NCI-H2029 (cell line): ENCODE data around the gene CYSTM1.
"Not testable (repeated sequence)": the region's sequence is repeated elsewhere in the genome, so short reads cannot be mapped to it uniquely, and the experiment has no call there.

Experiments
- DNase-seq: peaks from one replicate; lab custom pipeline; 2025; lab: John Stamatoyannopoulos, UW

CYSTM1 gene

DNA sequence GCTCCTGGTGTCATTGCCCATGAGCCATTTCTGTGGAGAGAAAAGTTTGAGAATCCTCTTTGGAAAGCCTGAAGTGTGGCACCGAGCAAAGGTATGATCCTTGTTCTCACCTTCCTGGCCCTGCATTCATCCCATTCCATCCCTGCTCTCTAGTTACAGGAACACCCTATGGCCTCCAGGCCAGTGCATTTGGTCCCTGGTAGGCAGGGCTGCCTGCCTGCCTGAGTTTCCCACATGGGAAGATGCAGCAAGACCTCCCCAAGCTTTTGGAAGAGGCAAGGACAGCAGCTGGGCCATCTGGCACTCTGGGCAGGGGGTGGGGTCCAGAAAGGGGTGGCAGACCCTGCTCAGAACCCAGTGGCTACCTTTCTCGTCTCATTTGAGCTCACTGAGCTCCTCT is 24.8 kb upstream of the CYSTM1 start:
- no peak for DNase-seq

DNA sequence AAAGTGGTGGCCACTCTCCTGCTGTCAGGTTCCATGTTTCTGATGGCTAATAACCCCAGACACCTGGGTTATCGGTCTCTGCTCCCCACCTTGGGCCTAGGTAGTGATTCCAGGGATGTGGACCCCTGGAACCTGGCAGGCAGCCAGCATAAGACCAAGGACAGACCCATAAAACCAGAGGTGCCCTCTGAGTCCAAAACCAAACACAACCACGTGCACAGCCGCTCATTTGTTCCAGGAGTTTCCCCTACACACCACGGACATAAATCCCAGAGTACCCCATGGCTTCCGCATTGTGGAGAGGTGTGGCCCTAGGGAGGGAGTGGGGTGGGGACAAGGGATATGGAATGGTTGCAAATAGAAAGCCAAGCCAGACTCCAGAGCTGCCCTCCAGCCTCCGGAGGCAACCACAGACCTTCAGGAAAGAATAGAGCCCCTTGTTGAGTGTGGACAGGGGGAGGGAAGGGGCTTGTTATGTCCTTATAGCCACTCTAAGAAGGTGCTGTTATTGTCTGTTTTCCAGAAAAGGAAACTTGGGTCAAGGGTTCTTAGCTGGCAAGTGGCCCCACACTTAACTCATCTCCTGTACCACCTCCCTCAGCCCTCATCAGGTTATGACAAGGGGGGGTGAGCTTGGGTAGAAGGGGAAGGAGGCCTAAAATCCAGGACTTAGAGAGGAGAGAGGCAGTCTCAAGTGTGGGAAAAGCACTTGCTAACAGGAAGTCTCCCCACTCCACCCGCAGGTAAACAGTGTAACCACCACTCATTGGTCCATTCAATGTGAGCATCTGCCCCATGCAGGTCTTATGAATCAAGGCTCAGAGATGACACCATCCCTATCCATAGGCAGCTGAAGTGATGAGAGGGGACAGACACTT is 23.6 kb upstream of the CYSTM1 start:
- peak; percentile 93 for DNase-seq

DNA sequence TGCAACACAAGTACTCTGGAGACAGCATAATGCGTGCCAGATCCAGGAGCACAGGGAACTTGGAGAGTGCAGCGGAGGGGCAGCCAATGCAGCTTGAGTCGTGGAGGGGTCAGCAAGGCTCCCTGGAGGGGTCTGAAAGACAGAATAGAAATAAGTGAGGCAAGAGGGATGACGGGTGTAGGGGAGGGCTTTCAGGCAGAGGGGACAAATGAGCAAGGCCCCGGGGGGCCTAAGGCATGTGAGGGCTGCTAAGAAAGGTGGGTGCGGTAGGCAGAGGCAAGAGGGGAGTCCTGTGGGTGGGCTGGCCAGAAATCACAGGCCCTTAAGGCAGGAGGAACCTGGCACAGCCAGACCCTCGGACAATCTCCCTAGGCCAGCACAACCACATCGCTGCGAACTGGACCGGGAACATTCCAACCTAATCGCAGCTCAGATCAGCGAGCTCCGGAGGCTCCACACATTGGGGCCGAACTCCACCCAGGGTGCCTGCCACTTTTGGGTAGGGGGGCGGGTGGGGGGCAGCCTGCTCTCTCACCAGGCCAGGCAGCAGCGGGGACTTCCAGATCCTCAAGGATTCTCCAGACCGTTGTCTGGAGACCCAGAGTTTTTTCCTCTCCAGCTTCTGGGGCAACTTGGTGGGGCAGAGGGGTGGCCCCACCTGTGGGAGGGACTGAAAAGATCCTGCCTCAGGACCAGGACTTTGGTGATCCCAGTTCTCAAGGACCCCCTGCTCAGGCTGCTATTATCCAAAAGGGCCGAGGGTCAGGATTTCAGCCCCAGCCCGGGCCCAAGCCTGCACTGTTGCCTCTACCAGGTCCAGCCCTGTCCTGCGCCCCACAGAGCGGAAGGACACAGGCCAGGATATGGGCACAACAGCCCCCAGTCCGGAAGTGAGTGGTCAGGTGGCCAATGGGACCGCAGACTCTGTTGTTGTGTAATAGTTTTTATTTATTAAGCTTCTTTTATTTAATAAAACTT is 22.7 kb upstream of the CYSTM1 start:
- no peak for DNase-seq

DNA sequence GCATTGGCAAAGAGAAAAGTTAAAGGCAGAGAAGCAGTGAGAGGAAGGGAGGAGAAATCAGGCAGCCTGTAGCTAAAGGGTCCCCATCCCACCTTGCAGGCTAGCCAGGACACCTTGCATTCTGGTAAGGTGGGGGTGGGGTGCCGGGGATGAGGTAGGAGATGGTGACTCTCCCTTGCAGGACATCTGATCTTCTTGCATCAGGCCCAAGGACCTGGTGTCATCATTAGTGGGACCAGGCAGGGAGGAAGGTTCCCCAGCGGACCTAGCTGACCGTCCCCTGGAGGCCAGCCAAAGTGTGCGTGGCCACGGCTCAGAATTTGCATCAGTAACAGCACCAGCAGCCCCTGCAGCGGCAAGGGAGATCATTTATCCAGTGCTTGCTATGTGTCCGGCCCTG is 21.7 kb upstream of the CYSTM1 start:
- DNase-seq: no peak

DNA sequence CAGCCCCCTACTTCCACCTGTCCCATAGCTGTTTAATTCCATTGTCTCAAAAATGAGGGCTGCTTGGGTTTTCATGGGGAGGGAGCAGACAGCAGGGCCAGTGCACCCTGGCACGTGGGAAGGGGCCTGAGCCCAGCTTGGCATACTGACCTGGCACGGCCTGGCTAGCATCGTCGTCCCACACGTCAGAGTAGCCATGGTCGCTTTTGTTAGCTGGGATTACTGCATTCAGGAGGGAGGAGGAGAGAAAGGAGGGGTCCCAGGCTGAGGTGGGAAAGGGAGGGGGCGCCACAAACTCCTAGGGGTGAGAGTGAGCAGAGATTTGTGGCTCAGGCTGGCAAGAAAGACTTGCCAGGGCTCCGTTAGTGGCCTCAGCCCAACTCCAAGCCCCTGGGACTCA is 21.1 kb upstream of the CYSTM1 start:
- no peak for DNase-seq

DNA sequence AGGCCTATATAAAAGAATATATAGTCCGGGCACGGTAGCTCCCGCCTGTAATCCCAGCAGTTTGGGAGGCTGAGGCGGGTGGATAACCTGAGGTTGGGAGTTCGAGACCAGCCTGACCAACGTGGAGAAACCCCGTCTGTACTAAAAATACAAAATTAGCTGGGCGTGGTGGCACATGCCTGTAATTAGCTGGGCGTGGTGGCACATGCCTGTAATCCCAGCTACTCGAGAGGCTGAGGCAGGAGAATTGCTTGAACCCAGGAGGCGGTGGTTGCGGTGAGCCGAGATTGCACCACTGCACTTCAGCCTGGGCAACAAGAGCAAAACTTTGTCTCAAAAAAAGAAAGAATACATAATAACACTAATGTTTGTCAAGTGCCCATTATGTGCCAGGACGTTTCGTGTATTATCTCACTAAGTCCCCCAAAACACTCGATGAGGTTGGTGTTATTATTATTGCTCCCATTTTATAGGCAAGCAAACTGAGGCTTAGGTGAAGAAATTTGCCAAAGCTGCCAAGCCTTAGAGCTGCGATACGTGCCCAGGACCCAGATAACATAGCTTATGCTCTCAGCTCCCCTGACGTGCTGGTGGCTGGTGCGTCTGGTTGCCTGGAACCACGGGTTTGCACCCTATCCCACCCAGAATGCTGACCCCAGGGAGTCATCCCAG is 20.1 kb upstream of the CYSTM1 start:
- DNase-seq: not testable (repeated sequence)

DNA sequence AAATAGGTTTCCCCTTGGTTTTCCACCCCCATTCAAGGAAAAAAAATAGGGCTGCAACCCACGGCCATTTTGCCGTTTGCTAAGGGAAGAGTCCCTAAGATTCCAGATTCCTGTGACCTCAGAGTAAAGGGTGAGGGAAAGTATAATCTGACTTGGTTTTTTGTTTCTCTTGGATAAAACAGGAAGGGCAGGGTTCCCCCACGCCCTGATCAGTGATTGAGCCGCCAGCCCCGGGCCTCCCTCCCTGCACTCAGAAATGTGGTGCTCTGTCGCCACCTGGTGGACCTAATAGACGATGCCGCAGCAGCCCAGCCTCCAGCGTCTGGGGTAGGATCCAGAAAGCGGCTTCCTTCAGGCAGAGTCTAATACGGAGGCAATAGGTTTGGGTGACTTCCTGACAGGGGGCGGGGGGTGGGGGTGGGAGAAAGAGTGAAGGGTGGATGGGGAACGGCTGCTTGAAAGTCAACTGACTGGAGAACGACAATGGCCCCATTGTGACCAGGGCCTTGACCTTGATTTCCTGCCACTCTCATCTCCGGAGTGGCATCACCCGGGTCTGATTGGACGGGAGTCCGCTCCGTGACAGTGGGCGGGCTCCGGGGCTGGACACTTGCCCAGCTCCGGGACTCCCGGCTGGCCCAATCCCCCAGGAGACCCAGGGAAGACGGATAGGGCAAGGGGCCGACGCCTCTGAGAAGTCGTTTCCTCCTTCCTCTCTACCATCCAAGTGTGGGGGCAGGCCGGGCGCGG is 17.8 kb upstream of the CYSTM1 start:
- peak; percentile 73 for DNase-seq

DNA sequence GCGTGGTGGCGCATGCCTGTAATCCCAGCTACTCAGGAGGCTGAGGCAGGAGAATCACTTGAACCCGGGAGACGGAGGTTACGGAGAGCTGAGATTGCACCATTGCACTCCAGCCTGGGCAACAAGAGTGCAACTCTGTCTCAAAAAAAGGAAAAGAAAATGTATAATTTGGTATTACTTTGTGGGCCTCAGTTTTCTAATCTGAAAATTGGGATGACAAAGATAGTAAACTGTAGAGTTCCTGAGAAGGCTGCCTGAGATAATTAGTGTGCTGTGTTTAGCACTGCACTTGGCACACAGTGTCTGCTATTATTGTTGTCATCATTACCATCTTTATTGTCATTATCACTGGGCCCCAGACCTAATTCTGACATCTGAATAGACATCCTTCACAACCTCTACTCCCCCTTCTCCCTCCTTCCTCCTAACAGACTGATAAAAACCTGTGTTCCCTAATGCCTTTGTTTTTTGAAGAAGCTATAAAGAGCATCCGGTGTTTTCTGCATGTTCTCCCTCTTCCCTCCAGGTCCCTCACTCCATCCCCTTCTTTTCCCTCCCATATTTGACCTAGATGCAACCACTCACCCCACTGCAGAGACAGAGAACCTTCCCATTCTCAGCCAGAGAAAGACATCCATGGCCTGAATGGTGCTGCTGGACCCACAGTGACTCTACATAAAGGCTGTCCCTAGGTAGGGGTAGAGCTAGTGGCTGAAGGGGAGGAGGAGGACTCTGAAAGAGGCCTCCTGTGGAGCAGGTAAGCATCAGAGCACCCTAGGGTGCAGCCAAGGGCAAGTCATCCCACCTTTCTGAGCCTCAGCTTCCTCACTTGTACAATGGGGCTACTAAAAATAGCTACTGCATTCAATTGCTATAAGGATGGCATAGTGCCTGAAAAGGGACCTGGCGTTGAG is 15.7 kb upstream of the CYSTM1 start:
- DNase-seq: no peak

DNA sequence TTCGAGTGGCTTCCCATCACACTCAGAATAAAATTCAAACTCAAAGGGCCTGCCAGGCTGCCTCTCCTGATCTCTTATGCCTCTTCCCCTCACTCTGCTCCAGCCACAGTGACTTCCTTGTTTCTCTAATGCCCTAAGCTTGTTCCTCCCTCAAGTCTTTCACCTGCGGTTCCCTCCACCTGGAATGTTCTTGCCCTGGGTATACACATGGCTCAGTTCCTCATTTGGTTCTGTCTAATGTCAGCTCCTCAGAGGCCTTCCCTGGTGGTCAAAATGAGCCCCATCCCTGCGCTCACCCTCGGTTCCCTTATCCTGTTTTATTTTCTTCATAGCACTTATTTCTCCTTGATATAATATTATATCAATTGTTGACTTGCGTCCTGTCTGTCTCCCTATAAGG is 12.7 kb upstream of the CYSTM1 start:
- peak; percentile 7 for DNase-seq

DNA sequence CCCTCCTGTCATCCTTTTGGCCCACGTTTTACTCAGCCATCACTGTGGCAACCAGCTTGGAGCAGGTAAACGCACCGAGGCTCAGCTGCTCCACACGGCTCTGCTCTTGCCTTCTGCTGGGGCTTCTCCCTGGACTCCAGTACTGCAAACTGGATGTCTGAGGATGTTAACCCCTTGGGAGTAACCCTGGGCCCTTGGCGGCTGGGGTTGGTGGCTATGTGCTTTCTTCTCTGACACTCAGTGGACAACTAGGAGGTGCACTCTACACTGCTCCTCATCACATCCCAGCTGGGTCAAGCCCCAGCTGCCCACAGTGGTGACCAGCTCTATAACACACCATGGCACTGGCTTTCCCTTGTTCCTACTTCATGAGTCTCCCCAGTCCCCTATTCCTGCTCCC is 12.2 kb upstream of the CYSTM1 start:
- peak; percentile 51 for DNase-seq

DNA sequence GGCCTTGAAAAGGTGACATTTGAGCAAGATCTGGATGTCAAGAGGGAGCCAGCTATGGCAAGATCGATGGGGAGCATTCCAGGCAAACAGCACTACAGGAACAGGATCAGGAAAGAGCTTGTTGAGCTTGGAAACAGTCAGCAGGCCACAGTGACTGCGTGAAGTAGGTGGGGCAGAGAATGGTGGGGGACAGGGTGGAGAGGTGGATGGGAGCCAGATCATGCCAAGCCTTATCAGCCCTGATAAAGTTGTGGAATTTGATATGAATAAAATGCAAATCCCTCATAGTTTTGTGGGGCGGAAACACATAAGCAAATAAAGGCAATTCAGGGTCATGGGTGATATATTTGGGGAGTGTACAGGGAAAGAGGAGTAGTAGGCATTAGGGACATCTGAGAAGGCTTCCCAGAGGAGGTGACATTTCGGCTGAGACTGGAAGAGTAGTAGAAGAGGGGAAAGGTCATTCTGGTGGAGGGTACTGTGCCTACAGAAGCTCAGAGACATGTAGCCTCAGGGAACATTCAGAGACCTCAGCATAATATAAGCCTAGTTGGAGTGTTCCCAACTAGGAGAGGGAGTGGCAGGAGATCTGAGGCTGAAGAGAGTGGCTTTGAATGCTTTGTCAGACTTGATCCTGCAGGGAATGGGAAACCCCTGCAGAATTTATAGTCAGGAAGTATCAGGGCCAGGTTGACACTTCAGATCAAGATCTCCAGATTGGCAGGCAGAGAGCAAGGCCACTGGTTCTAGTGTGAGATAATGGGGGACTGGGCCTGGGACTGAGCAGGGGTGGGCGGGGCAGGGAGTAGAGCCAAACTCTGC is 9.7 kb upstream of the CYSTM1 start:
- peak; percentile 22 for DNase-seq

DNA sequence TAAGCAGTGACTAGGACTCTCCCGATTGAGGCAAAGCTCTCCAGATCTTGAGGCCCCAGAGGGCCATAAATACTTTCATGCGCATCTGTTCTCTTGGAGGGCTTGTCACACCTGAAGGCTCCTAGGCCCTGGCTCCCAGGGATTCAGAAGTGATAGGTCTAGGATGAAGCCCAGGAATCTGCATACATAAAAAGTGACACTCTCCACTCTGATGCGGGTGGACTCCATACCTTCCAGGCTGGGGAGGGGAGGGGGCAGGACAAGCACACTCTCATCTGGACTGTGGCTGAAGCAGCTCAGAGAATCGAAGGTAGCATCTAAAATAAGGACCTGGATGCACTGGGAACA is 9.1 kb upstream of the CYSTM1 start:
- no peak for DNase-seq

DNA sequence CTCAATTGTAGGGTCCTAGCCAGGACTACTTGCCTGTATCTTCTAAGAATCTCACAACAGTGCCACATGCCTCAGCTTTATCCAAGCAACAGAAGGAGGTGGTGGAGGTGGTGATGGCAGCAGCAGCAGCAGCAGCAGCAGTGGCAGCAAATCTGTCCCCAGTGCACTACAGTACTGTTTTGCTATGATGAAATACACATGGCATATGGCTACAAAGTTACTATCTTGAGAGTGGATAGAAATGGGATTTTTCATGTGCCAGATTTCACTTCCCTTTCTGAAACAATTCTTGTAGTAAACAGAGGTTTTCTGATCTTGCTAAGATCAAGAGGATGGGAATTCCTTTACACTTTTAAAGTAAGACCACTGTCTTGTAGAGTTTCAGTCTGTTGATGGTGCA is 8.1 kb upstream of the CYSTM1 start:
- no peak for DNase-seq

DNA sequence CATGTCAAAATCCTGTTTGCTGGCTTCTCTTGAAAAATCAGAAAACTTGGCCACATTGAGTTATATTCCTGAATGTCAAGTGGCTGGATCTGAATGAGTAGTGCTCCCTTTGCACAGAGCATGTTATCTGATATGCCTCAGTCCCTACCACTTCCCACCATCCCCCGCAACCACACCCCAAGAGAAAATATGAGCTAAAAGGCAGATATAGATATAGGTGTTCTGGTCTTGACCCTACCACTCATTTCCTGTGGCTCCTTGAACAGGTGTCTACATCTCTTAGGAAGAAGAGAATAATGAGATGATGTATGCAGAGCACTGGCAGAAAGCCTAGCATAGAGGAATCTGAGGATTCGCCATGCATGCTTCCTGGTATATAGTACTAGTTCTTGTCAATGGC is 6.6 kb upstream of the CYSTM1 start:
- peak; percentile 60 for DNase-seq

DNA sequence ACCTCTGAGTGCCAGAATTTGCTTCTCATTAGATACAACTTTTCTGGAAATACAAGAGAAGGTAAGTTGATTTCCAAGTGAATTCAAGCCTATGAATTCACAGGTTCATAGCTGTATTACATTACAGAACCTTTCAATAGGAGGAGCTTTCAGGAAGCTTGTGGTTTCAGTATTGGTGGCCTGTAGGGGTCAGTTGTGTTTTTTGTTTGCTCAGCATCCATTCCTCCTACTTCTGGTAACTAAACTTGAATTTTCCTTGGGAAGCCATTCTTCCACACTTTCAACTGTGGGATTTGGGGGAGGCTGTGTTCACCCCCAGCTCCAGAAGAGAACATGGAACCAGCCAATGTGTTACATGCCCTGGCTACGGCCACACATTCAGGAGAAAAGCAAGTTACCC is 5.6 kb upstream of the CYSTM1 start:
- no peak for DNase-seq

DNA sequence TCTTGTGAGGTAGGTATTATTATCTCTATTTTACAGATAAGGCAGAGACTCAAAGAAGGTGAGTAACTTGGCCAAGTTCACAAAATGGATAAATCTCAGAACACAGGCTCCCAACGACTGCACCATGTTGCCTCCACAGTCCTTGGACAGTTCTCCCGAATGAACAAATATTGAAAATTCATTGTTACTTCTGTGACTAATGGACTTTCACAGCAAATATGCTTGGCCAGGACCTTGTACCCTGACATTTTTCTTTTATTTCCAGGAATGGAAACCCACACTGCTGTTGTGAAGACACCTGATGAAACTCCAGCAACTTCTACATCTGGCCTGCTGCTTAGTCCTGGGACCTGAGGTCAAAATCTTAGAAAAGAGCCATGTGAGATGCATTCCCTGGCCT is 2.5 kb upstream of the CYSTM1 start:
- no peak for DNase-seq

DNA sequence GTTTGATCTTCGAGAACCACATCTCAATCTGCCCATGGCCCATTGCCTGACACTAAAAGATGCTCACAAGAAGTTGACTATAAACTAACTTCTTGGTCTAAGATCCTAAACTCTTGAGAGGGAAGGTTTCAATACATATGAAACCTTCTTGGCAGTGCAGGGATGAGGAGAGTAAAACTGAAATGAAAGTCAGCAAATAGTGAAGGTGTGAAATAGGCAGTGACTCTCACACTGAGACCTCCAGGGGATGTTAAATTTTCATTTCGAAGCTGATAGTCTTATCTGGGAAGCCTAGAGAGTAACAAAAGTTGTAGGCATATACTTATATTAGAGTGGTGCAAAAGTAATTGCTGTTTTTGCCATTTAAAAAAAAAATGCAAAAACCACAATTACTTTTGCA is 974 bp upstream of the CYSTM1 start:
- no peak for DNase-seq

DNA sequence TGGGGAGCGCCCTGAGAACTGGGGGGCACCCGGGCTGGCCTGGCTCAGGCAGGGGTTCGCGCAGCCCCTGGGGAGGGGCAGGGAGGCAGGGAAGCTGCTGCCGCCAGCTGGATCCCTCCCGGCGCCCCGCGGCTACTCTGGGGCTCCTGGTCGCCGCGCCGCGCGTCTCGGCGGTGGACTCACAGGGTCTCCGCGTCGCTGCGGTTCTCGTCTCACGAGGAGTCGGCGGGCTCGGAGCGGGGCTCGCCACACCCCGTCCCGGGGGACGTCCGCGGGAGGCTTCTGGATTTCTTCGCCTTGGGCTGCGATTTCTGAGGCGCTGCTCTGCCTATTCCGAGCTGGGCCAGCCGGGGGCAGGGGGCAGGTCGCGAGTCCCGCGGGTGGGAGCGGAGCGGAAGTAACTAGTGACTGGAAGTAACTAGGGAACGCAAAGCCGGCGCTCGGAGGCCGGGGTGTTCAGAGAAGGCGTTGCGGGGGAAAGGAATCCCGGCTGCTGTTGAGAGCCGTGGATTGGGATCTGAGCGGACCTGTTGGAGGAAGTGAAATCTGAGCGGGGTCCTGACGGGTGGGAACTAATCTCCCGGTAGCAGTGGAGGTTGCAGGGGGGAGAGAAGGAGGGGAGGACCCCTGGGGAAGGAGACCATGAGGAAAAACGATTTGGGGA is 511 bp downstream of the CYSTM1 start:
- peak; percentile 45 for DNase-seq

DNA sequence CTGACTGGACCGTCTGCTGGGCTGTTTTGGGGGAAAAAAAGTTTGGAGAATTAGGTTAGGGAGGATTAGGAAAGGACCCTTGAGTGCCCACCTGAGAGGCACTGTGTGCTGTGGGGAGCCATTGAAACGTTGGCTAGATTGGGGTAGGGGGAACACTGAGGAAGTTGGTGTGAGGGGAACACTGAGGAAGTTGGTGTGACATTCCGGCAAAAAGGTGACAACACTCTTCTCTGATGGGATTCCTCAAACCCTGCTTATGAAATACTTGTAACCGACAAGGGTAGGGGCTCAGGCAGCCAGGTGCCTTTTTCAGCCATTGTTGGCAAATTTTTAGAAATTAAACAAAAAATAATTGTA is 1.0 kb downstream of the CYSTM1 start:
- DNase-seq: no peak

DNA sequence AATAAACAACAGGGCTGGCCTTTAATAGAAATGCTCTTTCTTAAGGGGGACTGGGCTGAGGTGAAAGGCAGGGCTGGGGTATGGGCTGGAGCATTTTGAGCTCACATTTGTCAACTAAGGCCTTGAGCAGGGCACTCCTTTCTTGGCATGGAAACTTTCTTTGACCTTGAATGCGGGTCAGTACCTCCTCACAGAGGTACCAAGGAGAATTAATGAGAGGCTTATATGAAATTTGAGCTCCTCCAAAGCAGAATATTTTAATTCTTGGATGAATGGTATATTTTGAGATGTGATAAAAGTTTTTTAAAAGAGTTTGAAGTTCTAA is 3.1 kb downstream of the CYSTM1 start:
- no peak for DNase-seq
